Neural cell (in vitro differentiated cells): Measurements from ENCODE around the gene EYS.

Source experiments
- CTCF ChIP-seq: fragments of 450-650 bp; IDR thresholded peaks from 2 replicates; pipeline ENCODE4 v1.5.1; 2014; ENCODE audit warnings: antibody characterized with exemption, mild to moderate bottlenecking, moderate library complexity; ENCODE audit not compliant: poor library complexity, severe bottlenecking
- EP300 ChIP-seq: fragments of 450-650 bp; conservative IDR thresholded peaks from 2 replicates; pipeline ENCODE4 v1.6.1; 2014; ENCODE audit warnings: antibody characterized with exemption, mild to moderate bottlenecking, moderate library complexity; ENCODE audit not compliant: poor library complexity, severe bottlenecking
- EZH2 ChIP-seq: fragments of 200-600, 300-800 bp; shearing (Covaris generic), sonication (generic); IDR thresholded peaks from 2 replicates; pipeline ENCODE4 v1.6.1; 2014; ENCODE audit warnings: antibody characterized with exemption, low read length, borderline replicate concordance, mild to moderate bottlenecking; ENCODE audit not compliant: insufficient read depth, poor library complexity, severe bottlenecking
- POLR2AphosphoS5 ChIP-seq: IDR thresholded peaks from 2 replicates; pipeline ENCODE4 v1.6.1; 2012
- RAD21 ChIP-seq: fragments of 450-650 bp; conservative IDR thresholded peaks from 2 replicates; pipeline ENCODE4 v1.6.1; 2014; ENCODE audit warnings: antibody characterized with exemption, mild to moderate bottlenecking, moderate library complexity
- REST ChIP-seq: IDR thresholded peaks from 2 replicates; pipeline ENCODE4 v1.6.1; 2012; ENCODE audit warnings: borderline replicate concordance
- SMC3 ChIP-seq: fragments of 450-650 bp; conservative IDR thresholded peaks from 2 replicates; pipeline ENCODE4 v1.6.1; 2014; ENCODE audit warnings: antibody characterized with exemption, mild to moderate bottlenecking, moderate library complexity; ENCODE audit not compliant: poor library complexity
- TAF1 ChIP-seq: IDR thresholded peaks from 2 replicates; pipeline ENCODE4 v1.6.1; 2012; ENCODE audit warnings: low read depth

GRCh38 chr6:65505736-65506135 is 201.3 kb downstream of the EYS start:
- no peak for TF ChIP-seq EP300
- TF ChIP-seq CTCF, result no peak
- no peak for TF ChIP-seq TAF1
- no peak for TF ChIP-seq POLR2AphosphoS5
- TF ChIP-seq REST, result no peak
- TF ChIP-seq EZH2, result no peak
- no peak for TF ChIP-seq SMC3
- TF ChIP-seq RAD21, result no peak
